Stimulated activated CD4-positive, alpha-beta T cell treated with anti-CD3 and anti-CD28 coated beads, Interleukin-4, amount 100 ng/mL, for 24 hours (primary cell): ENCODE data around the gene CLN3.
"Not testable (repeated sequence)": the region's sequence is repeated elsewhere in the genome, so short reads cannot be mapped to it uniquely, and the experiment has no call there.

Source experiments
- DNase-seq: peaks from one replicate; pipeline ENCODE4 v3.0.0-alpha.2; 2020

Gene CLN3

GRCh38 chr16:28513484-28514181, 21.8 kb upstream of the CLN3 start:
- DNase-seq: no peak

- DNase-seq: no peak
Observed at GRCh38 chr16:28511801-28512789, 20.2 kb upstream of the CLN3 start.

- DNase-seq: no peak
Observed at GRCh38 chr16:28511031-28511430, 19.2 kb upstream of the CLN3 start.

GRCh38 chr16:28505489-28506137, 13.7 kb upstream of the CLN3 start:
- no peak for DNase-seq

GRCh38 chr16:28504707-28505404, 13.0 kb upstream of the CLN3 start:
- no peak for DNase-seq

GRCh38 chr16:28503470-28504259, 11.8 kb upstream of the CLN3 start:
- DNase-seq: no peak

GRCh38 chr16:28502290-28502689, 10.4 kb upstream of the CLN3 start:
- no peak for DNase-seq

GRCh38 chr16:28501258-28502232, 9.7 kb upstream of the CLN3 start:
- no peak for DNase-seq

- not testable (repeated sequence) for DNase-seq
Observed at GRCh38 chr16:28500476-28501180, 8.8 kb upstream of the CLN3 start.

GRCh38 chr16:28499854-28500253, 8.0 kb upstream of the CLN3 start:
- DNase-seq: no peak

GRCh38 chr16:28498666-28499381, 7.0 kb upstream of the CLN3 start:
- DNase-seq: no peak

- DNase-seq: no peak
Observed at GRCh38 chr16:28497861-28498599, 6.2 kb upstream of the CLN3 start.

GRCh38 chr16:28497386-28497785, 5.5 kb upstream of the CLN3 start:
- no peak for DNase-seq

- DNase-seq: no peak
Observed at GRCh38 chr16:28496844-28497243, 5.0 kb upstream of the CLN3 start.

- no peak for DNase-seq
Observed at GRCh38 chr16:28495795-28496749, 4.2 kb upstream of the CLN3 start.

GRCh38 chr16:28495098-28495793, 3.4 kb upstream of the CLN3 start:
- DNase-seq: no peak
